Measurements from ENCODE around the gene ARHGAP22. TPM values are rescaled to one million over a fixed set of nuclear protein-coding genes. Genes with fewer than 3 reads are reported as not detected.
A peak's percentile ranks its signal among the peaks of the same experiment; 100 is the strongest.

Gene ARHGAP22
- total and polyA plus RNA-seq, 2 of the 4 experiments (the other 2 are of a cell fraction), result 28.3 to 30.2 TPM

DNA sequence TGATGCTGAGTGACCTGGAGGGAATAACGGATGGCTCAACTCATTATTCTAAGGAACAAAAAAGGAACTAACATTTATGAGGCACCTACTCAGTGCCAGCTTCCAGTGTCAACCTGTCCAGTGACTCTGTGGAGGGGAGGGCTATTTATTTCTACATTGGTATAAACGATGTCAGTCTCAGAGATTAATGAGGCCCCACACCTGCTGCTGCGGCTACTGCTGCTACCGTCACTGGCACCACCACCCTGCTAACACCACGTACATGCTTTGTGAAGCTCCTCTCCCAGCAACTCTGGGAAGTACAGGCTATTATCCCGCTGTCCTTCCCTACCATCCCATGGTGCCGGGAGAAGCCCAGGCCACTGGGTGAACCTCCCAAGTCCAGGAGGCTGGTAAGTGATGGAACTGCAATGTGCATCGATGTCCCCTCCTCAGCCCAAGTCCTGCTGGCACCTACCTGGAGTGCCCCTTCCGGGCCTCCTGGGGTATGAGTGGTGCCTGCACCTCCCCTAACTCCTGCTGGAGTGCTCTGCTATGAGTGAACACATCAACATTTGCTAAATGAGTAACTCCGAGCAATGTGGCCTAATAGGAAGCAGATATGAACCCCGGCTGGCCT is 101.5 kb downstream of the ARHGAP22 start:
- Histone ChIP-seq H3K79me1 (ENCODE audit: low read depth in 1 of 2, low read length in 2 of 2) (peaks cover 49 to 91% of the 10 kb centered on the region in 2 experiments), H2BK20ac (ENCODE audit: low read depth, low read length) (no peak overlapping the region), H3K36me3 (ENCODE audit: control insufficient read depth, insufficient read depth, low read length) (no peaks in the 10 kb centered on the region), H3K27ac (ENCODE audit: insufficient read depth, low read length) (no peak overlapping the region), H4K8ac (ENCODE audit: low read depth in 2 of 2, low read length in 2 of 2) (no peak overlapping the region), H3K9me1 (ENCODE audit: insufficient read depth, low read length) (peaks cover 33% of the 10 kb centered on the region), H3K4me2 (ENCODE audit: low read depth, low read length) (no peak overlapping the region), H2BK5ac (ENCODE audit: low read depth, low read length, poor library complexity, severe bottlenecking) (no peak overlapping the region), H3K18ac (ENCODE audit: low read depth, low read length) (no peak overlapping the region), H2BK120ac (ENCODE audit: low read depth, low read length) (no peak overlapping the region), H4K91ac (ENCODE audit: insufficient read depth, low read depth, low read length) (no peak overlapping the region), H3K4me1 (ENCODE audit: control insufficient read depth, insufficient read depth, low read length) (peaks cover 14% of the 10 kb centered on the region), H3K9me3 (ENCODE audit: control insufficient read depth, insufficient read depth, low read length) (no peaks in the 10 kb centered on the region), H3K23ac (ENCODE audit: low read depth, low read length) (no peak overlapping the region), H2AK9ac (replicated peaks; ENCODE audit: low read depth, low read length, poor library complexity) (peak overlapping the region; percentile 28), H2AFZ (replicated peaks; ENCODE audit: low read length, poor library complexity) (no peak overlapping the region), H4K5ac (ENCODE audit: low read depth, low read length) (no peak overlapping the region), H3K9ac (ENCODE audit: low read depth, low read length) (no peak overlapping the region), H3K14ac (replicated peaks; ENCODE audit: low read depth, low read length) (no peak overlapping the region), H2AK5ac (ENCODE audit: low read depth, low read length) (no peak overlapping the region), H3K4ac (ENCODE audit: low read depth, low read length) (no peak overlapping the region), H4K20me1 (ENCODE audit: insufficient read depth, low read length) (peaks cover 42% of the 10 kb centered on the region), H2BK15ac (ENCODE audit: low read depth, low read length) (no peak overlapping the region), H3K27me3 (ENCODE audit: control insufficient read depth, insufficient read depth, low read length) (no peaks in the 10 kb centered on the region), H3K4me3 (ENCODE audit: insufficient read depth, low read depth, low read length) (no peak overlapping the region), H3K56ac (ENCODE audit: extremely low read depth, insufficient read depth, low read length) (no peak overlapping the region)
- intact Hi-C loops (cut with micrococcal nuclease) (no loop called here), in situ Hi-C loops (cut with MboI; ENCODE audit: low sequenced_read_pairs) (loop anchor here (25.0 kb wide), 2 partner anchors 141 to 291 kb away; no protein-coding TSS in a partner anchor), dilution Hi-C loops (cut with HindIII; ENCODE audit: low sequenced_read_pairs, unreplicated experiment) (no loop called here)
- DNase-seq (no peak), ATAC-seq (ENCODE audit: low read depth) (no peak)
- CTCF ChIA-PET, result no interaction called here
- POLR2A ChIA-PET (ENCODE audit: unreplicated experiment), result no interaction called here
- no CpG with 5 or more reads among the region's 11 CpGs for WGBS, 2 experiments (ENCODE audit: extremely low coverage in 2 of 2, insufficient read length in 1 of 2)
- BruUV-seq (replicated peaks), result no TSS peak
- no peak for TF ChIP-seq NFE2L2 (IDR thresholded peaks at IDR 0.05; ENCODE audit: low read depth, low read length)
- TF ChIP-seq CHD1 (IDR thresholded peaks at IDR 0.05; ENCODE audit: low read depth, low read length), result no peak

Data from IMR-90 (cell line).